ENCODE data around the gene PFKFB1. TPM values are rescaled to one million over a fixed set of nuclear protein-coding genes. Genes with fewer than 3 reads are reported as not detected.

Gene PFKFB1
- total RNA-seq (1 to 10 TPM; 1.4 to 1.5 TPM), polyA plus RNA-seq (ENCODE audit: insufficient read depth, low read depth, low replicate concordance) (1.0 TPM)
- long read RNA-seq, donor 1 = 0 reads
- long read RNA-seq, donor 2 = 0 reads

DNA sequence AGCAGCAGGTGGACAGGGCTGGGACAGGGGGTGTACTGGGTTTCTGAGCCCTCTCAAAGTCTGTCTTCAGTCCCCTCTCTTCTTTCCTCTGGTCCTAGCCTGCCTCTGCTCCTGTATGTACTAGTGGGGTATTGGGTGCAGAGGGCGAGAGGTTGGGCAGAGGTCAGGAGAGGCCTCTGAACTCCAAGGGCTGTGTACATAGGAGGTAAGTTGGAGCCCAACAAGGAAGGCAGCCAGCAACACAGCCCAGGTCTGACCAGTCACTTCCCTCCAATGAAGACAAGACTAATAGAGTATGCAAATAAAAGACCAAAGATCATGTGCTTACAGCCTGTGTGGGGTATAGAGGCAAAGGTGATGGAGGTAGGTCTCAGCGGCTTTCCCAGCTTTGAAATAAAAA, at the start of gene PFKFB1:
TSS of gene PFKFB1 (minus strand) at position 90 of the 400 bp plus-strand sequence. CDS start 181 bp downstream, outside the sequence.
- 100% methylated on average over 1 to 2 of the region's 2 CpGs for WGBS, 2 donors

DNA sequence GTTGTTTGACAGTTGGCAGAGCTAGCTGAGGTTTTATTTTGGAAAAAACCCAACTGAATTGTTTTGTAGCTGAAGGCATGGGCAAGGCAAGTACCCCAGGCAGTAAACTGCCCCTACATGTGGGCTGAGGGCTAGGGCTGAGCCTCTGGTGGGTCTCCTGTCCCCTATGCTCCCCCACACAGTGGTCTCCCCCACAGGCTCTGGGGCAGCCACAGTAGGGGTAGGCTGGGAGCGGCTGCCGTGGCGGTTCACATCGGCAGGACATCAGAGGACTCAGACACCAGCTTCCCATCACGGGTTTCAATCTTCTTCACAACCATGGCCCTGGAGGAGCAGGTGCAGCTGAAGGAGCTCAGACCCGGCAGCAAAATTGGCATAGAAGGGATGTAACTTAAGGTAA, 47.5 kb upstream of the PFKFB1 start:
- DNase-seq = no peak
- Histone ChIP-seq H3K4me3 (no peak overlapping the region), H3K4me1 (no peaks in the 10 kb centered on the region), H3K9me3 (no peaks in the 10 kb centered on the region), H3K27ac (no peak overlapping the region), H3K27me3 (no peaks in the 10 kb centered on the region), H3K36me3 (ENCODE audit: low read depth, missing control alignments) (no peaks in the 10 kb centered on the region)
- TF ChIP-seq POLR2A (IDR thresholded peaks at IDR 0.05) = no peak
- TF ChIP-seq, protein P1, sequence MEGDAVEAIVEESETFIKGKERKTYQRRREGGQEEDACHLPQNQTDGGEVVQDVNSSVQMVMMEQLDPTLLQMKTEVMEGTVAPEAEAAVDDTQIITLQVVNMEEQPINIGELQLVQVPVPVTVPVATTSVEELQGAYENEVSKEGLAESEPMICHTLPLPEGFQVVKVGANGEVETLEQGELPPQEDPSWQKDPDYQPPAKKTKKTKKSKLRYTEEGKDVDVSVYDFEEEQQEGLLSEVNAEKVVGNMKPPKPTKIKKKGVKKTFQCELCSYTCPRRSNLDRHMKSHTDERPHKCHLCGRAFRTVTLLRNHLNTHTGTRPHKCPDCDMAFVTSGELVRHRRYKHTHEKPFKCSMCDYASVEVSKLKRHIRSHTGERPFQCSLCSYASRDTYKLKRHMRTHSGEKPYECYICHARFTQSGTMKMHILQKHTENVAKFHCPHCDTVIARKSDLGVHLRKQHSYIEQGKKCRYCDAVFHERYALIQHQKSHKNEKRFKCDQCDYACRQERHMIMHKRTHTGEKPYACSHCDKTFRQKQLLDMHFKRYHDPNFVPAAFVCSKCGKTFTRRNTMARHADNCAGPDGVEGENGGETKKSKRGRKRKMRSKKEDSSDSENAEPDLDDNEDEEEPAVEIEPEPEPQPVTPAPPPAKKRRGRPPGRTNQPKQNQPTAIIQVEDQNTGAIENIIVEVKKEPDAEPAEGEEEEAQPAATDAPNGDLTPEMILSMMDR (IDR thresholded peaks at IDR 0.05) = no peak
- 98 to 100% methylated on average over 1 to 6 of the region's 6 CpGs for WGBS, 2 donors
- intact Hi-C loops (cut with DNase I; ENCODE audit: low total_unique reads) = no loop called here

More for the DNA sequence above, at the start of gene PFKFB1:
- intact Hi-C loops (cut with DNase I; ENCODE audit: low total_unique reads) = no loop called here
- Histone ChIP-seq H3K27ac (no peak within 1 kb of the TSS), H3K27me3 (no peaks in the 10 kb centered on the region), H3K4me1 (no peaks in the 10 kb centered on the region), H3K9me3 (no peaks in the 10 kb centered on the region), H3K4me3 (no peak within 1 kb of the TSS), H3K36me3 (ENCODE audit: low read depth, missing control alignments) (no peaks in the 10 kb centered on the region)
- DNase-seq = no peak
- TF ChIP-seq POLR2A (IDR thresholded peaks at IDR 0.05) = no peak
- TF ChIP-seq, protein P1 (IDR thresholded peaks at IDR 0.05) = no peak

DNA sequence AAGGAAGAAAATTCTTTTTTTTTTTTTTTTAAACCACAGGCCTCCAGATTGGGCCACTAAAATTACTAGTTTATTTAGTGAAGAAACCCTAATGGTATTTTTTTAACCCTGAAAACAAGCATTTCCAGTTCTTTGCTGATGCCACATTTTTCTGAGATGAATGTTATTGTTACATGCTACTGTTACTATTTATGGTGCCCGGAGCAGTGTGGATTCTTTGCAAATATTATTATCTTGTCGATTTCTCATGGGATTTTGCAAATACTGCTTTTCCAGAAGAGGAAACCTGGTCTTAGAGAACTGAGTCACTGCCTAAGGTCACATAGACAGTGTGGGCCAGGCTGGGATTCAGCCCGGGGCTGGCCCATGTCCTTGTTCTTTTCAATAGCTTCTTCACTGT, 45.5 kb upstream of the PFKFB1 start:
- intact Hi-C loops (cut with DNase I; ENCODE audit: low total_unique reads) = no loop called here
- no peak for DNase-seq
- TF ChIP-seq, protein P1 (IDR thresholded peaks at IDR 0.05) = no peak
- TF ChIP-seq POLR2A (IDR thresholded peaks at IDR 0.05) = no peak
- whole genome bisulfite sequencing, 2 donors = 84 to 86% methylated on average over 3 of the region's 3 CpGs
- no peak overlapping the region for H3K4me3 ChIP-seq
- H3K27ac ChIP-seq = no peak overlapping the region
- no peaks in the 10 kb centered on the region for H3K9me3 ChIP-seq
- no peaks in the 10 kb centered on the region for H3K4me1 ChIP-seq
- H3K36me3 ChIP-seq (ENCODE audit: low read depth, missing control alignments) = no peaks in the 10 kb centered on the region
- no peaks in the 10 kb centered on the region for H3K27me3 ChIP-seq

DNA sequence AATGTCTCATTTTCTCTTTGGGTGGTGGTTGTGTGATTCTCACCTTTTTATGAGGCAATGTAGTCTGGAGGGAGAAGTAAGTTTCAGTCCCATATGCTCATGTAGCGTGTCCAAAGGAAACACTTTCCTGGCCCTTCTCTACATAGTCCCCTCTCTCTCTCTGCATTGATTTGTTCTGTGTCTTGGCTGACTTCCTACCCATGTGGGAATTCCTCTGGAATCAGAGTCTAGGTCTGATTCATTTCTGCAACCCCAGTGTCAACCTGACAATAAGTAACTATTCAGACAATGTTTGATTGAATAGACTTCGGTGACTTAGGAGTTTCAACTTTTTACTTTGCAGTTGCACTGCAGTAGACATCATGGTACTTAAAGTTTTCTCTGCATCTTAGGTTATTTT, 39.4 kb upstream of the PFKFB1 start:
- intact Hi-C loops (cut with DNase I; ENCODE audit: low total_unique reads) = no loop called here
- 77 to 82% methylated on average over 2 of the region's 2 CpGs for WGBS, 2 donors

More for the DNA sequence above, 39.4 kb upstream of the PFKFB1 start:
- no peaks in the 10 kb centered on the region for H3K27me3 ChIP-seq
- H3K4me3 ChIP-seq = no peak overlapping the region
- H3K9me3 ChIP-seq = no peaks in the 10 kb centered on the region
- H3K4me1 ChIP-seq = no peaks in the 10 kb centered on the region
- no peak overlapping the region for H3K27ac ChIP-seq
- H3K36me3 ChIP-seq (ENCODE audit: low read depth, missing control alignments) = no peaks in the 10 kb centered on the region
- DNase-seq = no peak
- no peak for TF ChIP-seq POLR2A (IDR thresholded peaks at IDR 0.05)
- TF ChIP-seq, protein P1 (IDR thresholded peaks at IDR 0.05) = no peak

Data from testis (tissue), 5 donors.